Hematopoietic multipotent progenitor cell treated with erythropoietin and hydrocortisone succinate and interleukin-3 and kit ligand, for 17 days (in vitro differentiated cells): ENCODE measurements around the gene FBXL12.
A peak's percentile ranks its signal among the peaks of the same experiment; 100 is the strongest.
"Not testable (repeated sequence)": the region's sequence is repeated elsewhere in the genome, so short reads cannot be mapped to it uniquely, and the experiment has no call there.

Source experiments
- DNase-seq: peaks from one replicate; pipeline ENCODE4 v3.0.0-alpha.2; 2015; ENCODE audit warnings: low spot score

FBXL12 gene

DNA sequence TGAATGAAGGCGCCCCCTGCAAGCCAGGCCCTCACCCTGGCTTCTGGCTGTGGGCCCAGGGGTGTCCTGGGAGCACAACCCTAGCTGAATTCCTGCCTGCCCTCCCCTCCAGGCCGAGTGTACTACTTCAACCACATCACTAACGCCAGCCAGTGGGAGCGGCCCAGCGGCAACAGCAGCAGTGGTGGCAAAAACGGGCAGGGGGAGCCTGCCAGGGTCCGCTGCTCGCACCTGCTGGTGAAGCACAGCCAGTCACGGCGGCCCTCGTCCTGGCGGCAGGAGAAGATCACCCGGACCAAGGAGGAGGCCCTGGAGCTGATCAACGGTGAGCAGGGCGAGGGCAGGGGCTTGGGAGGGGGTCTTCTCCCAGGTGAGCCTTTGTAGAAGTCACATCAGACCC is 19.4 kb upstream of the FBXL12 start:
- DNase-seq = no peak

DNA sequence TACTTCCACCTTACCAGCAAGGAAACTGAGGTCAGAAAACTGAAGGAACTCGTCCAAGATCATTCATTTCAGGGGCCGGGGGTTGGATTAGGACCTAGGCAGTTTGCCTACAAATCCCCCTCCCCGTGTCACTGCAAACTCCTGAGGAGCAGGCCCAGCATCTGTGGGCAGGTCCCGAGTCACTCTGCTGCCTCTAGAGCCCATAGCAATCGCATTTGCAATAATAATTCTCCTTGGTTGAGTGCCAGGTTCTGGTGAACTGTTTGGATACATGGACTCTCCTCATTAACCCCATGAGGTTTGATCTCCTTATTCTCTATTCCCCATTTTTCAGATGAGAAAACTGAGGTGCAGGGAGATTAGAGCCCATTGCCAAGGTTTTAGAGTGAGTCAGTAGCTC is 17.1 kb upstream of the FBXL12 start:
- peak; percentile 27 for DNase-seq

DNA sequence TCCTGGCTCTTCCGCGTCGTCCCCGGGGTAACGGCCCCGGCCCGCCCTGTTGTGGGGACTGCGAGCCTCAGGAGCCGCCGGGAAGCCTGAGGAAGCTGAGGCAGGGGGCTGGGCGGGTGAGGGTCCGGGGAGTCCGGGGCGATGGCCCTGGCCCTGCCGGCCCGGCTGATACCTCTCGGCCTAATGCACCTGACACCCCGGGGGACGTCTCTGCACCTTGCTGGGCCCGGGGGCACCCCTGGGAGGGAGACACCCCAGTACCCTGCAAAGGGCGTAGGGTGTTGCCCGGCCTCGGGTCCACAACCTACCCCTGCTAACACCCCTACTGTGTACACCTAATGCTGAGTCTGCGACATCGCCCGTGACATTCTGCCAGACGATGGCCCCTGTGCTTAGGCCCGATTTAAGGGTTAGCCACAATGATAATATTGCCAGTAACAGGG is 16.6 kb upstream of the FBXL12 start:
- no peak for DNase-seq

DNA sequence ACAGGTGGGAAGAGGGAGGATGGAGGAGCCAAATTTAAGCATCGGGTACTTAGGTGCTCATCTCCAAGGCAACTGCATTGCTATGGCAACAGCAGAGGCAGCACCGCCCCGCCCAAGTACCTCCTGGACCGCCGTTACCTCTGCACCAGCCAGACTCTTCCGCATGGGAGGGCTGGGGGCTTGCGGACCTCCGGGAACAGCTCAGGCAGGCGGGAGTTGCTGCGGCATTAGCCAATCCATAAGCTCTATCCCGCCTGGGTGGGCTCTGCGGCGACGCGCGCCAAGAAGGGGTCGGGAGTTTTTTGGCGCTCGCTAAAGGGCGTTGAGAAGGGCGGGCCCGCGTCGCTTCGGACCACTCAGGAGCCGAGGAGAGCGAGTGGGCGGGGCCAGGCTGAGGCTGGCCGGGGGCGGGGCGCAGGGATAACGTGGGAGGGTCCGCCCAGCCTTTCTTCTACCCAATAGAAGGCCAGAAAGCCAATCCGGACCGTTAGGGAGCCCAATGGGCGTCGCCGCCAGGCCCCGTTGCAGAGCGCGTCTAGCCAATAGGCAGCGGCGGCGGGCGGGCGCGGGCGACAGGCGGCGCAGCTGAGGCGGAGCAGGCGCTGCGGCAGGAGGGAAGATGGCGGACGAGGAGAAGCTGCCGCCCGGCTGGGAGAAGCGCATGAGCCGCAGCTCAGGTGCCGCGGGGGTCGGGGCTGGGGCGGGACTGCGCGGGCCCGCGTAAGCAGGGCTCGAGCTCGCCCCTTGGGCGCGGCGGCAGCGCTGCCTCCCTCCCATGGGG is 16.0 kb upstream of the FBXL12 start, which contains the start of gene PIN1:
Gene PIN1, plus strand, starts transcription at position 593 of the 781 bp plus-strand sequence. Its CDS starts 27 bp downstream, at position 620.
- DNase-seq = peak; percentile 99

DNA sequence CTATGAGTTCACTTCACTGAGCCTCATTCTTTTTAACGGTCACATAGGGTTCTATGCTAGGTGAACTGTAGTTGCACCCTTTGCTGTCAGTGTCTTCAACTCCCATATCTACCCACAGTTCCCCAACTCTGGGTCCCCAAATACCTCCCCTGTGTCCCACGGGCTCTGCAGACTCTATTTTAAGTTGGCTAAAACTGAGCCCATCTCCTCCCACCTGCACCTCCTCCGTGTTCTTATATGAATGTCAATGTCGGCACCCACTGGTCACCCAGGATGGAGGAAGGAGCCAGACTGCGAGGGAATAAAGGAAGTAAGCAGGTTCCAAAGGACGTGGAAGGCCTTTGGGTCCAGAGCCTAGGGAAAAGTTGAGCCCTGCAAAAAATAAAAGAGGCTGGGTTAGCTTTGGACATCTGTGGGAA is 15.4 kb upstream of the FBXL12 start:
- no peak for DNase-seq

DNA sequence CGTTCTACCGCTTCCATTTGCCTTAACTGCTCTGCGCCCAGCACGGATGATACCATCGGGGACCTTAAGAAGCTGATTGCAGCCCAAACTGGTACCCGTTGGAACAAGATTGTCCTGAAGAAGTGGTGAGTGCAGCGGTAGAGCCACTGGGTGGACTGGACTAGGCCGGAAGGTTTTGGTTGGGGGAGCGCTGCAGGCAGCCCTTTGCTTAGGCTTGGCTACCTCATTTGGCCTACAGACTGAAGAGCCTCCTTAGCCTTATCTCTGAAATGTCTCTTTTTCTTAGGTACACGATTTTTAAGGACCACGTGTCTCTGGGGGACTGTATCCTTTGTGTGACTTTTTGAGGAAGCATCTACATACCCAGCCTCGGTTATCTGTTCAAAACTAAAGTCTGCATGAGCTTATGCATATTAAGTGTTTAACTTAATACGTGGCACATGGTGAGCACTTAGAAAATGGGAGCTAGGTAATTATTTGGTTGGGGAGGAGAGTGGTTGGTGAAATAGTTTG is 9.7 kb upstream of the FBXL12 start:
- DNase-seq = no peak

- DNase-seq = peak; percentile 93
Observed at GRCh38 chr19:9827289-9828238, 8.7 kb upstream of the FBXL12 start, which contains the start of gene UBL5. Gene UBL5 (plus strand): TSS chr19:9827918. CDS start chr19:9828338, 420 bp downstream.

DNA sequence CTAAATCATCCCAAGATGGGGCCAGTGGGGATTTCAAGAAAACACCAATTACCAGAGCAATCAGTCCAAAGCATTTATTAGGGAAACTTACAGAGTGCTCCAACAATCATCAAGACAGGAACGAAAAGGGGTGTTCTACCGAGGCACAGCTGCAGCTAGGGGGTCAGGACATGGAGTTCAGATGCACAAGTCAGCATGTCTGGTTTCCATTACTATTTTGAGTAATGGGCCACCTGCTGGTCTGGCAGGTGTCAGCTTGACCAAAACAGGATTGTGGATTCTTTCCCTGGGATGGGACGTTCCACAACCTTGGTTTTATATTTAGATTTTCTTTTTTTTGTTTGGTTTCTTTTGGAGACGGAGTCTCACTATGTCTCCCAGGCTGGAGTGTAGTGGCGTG is 4.9 kb upstream of the FBXL12 start:
- no peak for DNase-seq

GRCh38 chr19:9820034-9820433 is 1.2 kb upstream of the FBXL12 start:
- not testable (repeated sequence) for DNase-seq

- DNase-seq = no peak
Observed at GRCh38 chr19:9819596-9819909, 674 bp upstream of the FBXL12 start.

DNA sequence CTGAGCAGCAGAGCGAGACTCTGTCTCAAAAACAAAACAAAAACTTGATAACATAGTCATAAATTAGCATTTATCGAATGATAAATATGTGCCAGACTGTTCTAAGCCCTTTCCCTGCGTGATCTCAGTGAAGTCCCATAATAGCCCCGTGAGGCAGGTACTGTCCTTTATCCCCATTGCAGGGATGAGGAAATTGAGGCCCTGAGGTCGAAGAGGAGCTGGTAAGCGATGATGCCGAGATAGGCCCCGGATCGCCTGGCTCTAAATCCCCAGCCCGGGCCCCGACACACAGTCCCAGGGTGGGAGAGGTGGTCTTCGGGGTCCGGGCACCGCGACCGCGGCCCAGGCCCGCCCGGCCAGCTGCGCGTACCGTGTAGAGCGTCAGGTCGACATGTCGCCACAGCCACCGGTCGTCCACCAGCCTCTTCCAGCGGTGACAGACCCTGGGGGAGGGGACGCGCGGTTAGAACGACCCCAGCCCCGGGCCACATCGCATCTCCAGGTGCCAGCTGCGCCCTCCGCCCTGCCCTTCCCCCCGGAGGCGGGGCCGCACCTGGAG is 625 bp downstream of the FBXL12 start:
- no peak for DNase-seq

DNA sequence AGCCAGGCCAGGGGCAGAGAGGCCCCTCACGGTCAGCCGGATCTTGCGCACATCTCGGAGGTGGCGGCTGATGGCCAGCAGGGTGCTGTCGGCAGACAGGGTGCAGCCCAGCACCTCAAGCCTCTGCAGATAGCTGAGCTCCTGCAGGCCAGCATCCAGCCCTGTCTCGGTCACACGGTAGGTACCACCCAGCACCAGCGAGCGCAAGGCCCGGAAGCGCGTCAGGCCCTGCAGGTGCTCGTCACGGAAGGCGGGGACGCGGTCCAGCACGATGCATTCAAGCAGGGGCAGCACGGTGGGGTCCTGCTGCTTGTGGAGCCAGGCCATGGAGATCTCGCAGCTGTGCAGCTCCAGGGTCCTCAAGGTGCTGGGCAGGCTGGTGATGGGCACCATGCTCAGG is 7.7 kb downstream of the FBXL12 start:
- no peak for DNase-seq

DNA sequence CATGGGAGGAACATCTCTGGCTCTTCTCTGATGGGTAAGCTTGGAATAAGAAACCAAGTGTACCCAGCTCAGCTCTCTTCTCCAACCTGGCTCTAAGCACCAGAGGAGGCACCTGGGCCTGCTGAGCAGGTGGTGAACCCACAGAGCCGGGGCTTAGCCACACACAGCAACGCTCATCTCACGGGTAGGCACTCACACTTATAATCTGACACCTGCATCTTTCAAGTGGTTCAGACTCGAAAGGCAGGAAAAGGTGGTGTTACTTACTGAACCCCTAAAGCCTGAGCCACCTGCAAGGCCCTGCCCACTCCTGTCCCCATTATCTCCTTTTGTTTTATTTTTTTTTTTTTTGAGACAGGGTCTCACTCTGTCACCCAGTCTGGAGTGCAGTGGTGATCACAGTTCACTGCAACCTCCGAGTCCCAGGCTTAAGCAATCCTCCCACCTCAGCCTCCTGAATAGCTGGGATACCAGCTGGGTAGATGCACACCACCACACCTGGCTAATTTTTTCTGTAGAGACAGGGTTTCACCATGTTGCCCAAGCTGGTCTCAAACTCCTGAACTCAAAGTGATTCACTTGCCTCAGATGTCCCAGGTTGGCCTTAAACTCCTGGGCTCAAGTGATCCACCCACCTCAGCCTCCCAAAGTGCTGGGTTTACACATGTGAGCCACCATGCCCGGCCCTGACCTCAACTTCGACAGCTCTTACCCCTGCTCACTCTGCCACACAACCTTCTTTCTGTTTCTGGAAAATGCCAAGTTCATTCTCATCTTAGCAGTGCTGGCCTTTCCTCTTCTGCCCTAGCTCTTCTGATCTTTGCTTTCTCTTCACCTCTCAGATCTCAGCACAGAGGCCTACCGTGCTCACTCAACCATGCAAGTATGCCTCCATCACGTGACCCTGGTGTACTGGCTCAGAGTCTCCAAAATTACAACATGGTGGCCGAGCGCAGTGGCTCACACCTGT is 9.7 kb downstream of the FBXL12 start:
- no peak for DNase-seq

- DNase-seq = no peak
Observed at GRCh38 chr19:9806803-9807202, 12.1 kb downstream of the FBXL12 start.

- no peak for DNase-seq
Observed at GRCh38 chr19:9801976-9802375, 16.9 kb downstream of the FBXL12 start.

- no peak for DNase-seq
Observed at GRCh38 chr19:9799162-9799561, 19.7 kb downstream of the FBXL12 start.

GRCh38 chr19:9797871-9798270 is 21.0 kb downstream of the FBXL12 start:
- DNase-seq = no peak

GRCh38 chr19:9796113-9796773 is 22.6 kb downstream of the FBXL12 start:
- DNase-seq = peak; percentile 89

DNA sequence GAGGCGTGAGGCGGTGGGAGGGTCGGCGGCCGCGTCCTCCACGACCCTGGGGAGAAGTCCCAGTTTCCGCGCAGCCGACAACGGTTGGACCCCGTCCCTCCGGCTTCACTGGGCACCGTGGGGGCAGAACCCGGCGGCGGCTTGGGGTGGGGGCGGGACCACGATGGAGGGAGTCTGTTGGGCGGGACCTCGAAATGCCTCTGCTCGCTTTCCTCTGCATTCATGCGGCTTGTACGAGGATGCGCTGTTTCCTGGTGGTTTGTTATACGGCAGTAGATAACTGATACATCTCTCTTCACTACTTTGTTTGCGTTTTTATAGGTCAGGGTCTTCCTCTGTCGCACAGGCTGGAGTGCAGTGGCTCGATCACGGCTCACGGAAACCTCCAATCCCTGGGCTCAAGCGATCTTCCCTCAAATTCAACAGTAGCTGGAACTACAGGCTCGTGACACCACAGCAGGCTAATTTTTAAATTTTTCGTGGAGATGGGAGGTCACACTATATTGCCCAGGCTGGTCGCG is 25.7 kb downstream of the FBXL12 start:
- DNase-seq = no peak
